Large intestine (tissue), 3 donors: ENCODE results near the gene SMIM21. TPM values are rescaled to one million over a fixed set of nuclear protein-coding genes. Genes with fewer than 3 reads are reported as not detected.

Source experiments
- DNase-seq, 2 donors: peaks; one replicate each; pipeline versions ENCODE4 v3.0.0 to v3.0.0-alpha.2; 2013
- H3K27ac ChIP-seq: one replicate; pipeline ENCODE4 v1.5.1; 2013; ENCODE audit warnings: low read length
- H3K27me3 ChIP-seq: 2 replicates; pipeline ENCODE4 v1.6.1; 2013; ENCODE audit warnings: low read length; ENCODE audit not compliant: control insufficient read depth, insufficient read depth
- H3K36me3 ChIP-seq: 2 replicates; pipeline ENCODE4 v1.6.1; 2013; ENCODE audit warnings: low read length; ENCODE audit not compliant: control insufficient read depth, insufficient read depth
- H3K4me1 ChIP-seq: one replicate; pipeline ENCODE4 v1.6.1; 2013; ENCODE audit warnings: low read length; ENCODE audit not compliant: control insufficient read depth, insufficient read depth
- H3K4me3 ChIP-seq: one replicate; pipeline ENCODE4 v1.5.1; 2013; ENCODE audit warnings: low read length
- H3K9me3 ChIP-seq: one replicate; pipeline ENCODE4 v1.6.1; 2013; ENCODE audit warnings: mild to moderate bottlenecking, low read depth, low read length, moderate library complexity; ENCODE audit not compliant: control insufficient read depth
- WGBS: methylation state at CpG from one replicate; pipeline ENCODE4 v1.1.5; 2013; ENCODE audit warnings: low lambda C conversion rate; ENCODE audit not compliant: insufficient coverage; 5-methylcytosine and 5-hydroxymethylcytosine counted together
- polyA plus RNA-seq: library from polyadenylated mRNA; unstranded; fragments of 120-200 nt; gene quantifications from one replicate; pipeline ENCODE4 v1.2.1, GENCODE V29; 2013

Gene SMIM21
- polyA plus RNA-seq, 1 donor: not detected

- Histone ChIP-seq H3K4me3 (no peak overlapping the region), H3K9me3 (peaks cover 3% of the 10 kb centered on the region), H3K36me3 (no peaks in the 10 kb centered on the region), H3K27ac (no peak overlapping the region), H3K27me3 (no peaks in the 10 kb centered on the region), H3K4me1 (no peaks in the 10 kb centered on the region)
- DNase-seq: no peak
- 53% methylated on average over 2 of the region's 2 CpGs for WGBS
Observed at GRCh38 chr18:75377258-75377657, 50.2 kb downstream of the SMIM21 start.

- no peaks in the 10 kb centered on the region for H3K4me1 ChIP-seq
- no peak overlapping the region for H3K27ac ChIP-seq
- H3K4me3 ChIP-seq: no peak overlapping the region
- H3K36me3 ChIP-seq: no peaks in the 10 kb centered on the region
- no peaks in the 10 kb centered on the region for H3K27me3 ChIP-seq
- 100% methylated on average over 2 of the region's 3 CpGs for WGBS
- no peak for DNase-seq
- peaks cover 3% of the 10 kb centered on the region for H3K9me3 ChIP-seq
Observed at GRCh38 chr18:75376004-75376403, 51.5 kb downstream of the SMIM21 start.

- WGBS: 80% methylated on average over 1 of the region's 6 CpGs
- Histone ChIP-seq H3K4me1 (no peaks in the 10 kb centered on the region), H3K36me3 (no peaks in the 10 kb centered on the region), H3K4me3 (no peak overlapping the region), H3K9me3 (peaks cover 3% of the 10 kb centered on the region), H3K27me3 (no peaks in the 10 kb centered on the region), H3K27ac (no peak overlapping the region)
- DNase-seq: no peak
Observed at GRCh38 chr18:75375341-75375740, 52.2 kb downstream of the SMIM21 start.

GRCh38 chr18:75374466-75374865, 53.0 kb downstream of the SMIM21 start:
- Histone ChIP-seq H3K27ac (no peak overlapping the region), H3K36me3 (no peaks in the 10 kb centered on the region), H3K4me3 (no peak overlapping the region), H3K9me3 (peaks cover 3% of the 10 kb centered on the region), H3K4me1 (no peaks in the 10 kb centered on the region), H3K27me3 (no peaks in the 10 kb centered on the region)
- no peak for DNase-seq
- WGBS: 80% methylated on average over 1 of the region's 6 CpGs

GRCh38 chr18:75369026-75369721, 58.3 kb downstream of the SMIM21 start:
- Histone ChIP-seq H3K9me3 (peaks cover 3% of the 10 kb centered on the region), H3K27ac (no peak overlapping the region), H3K36me3 (no peaks in the 10 kb centered on the region), H3K4me3 (no peak overlapping the region), H3K4me1 (no peaks in the 10 kb centered on the region), H3K27me3 (no peaks in the 10 kb centered on the region)
- DNase-seq: no peak
- no CpG with 5 or more reads among the region's 17 CpGs for WGBS

- Histone ChIP-seq H3K27ac (no peak overlapping the region), H3K9me3 (no peaks in the 10 kb centered on the region), H3K4me3 (no peak overlapping the region), H3K4me1 (peaks cover 4% of the 10 kb centered on the region), H3K27me3 (no peaks in the 10 kb centered on the region), H3K36me3 (no peaks in the 10 kb centered on the region)
- WGBS: 67% methylated on average over 1 of the region's 1 CpG
- DNase-seq: no peak
Observed at GRCh38 chr18:75365837-75366236, 61.7 kb downstream of the SMIM21 start.

- peaks cover 4% of the 10 kb centered on the region for H3K4me1 ChIP-seq
- no peak overlapping the region for H3K27ac ChIP-seq
- no peaks in the 10 kb centered on the region for H3K36me3 ChIP-seq
- H3K9me3 ChIP-seq: no peaks in the 10 kb centered on the region
- no peaks in the 10 kb centered on the region for H3K27me3 ChIP-seq
- WGBS: 100% methylated on average over 1 of the region's 7 CpGs
- DNase-seq: no peak
- no peak overlapping the region for H3K4me3 ChIP-seq
Observed at GRCh38 chr18:75365254-75365629, 62.3 kb downstream of the SMIM21 start.

- Histone ChIP-seq H3K9me3 (no peaks in the 10 kb centered on the region), H3K27me3 (peaks cover 2% of the 10 kb centered on the region), H3K4me3 (no peak overlapping the region), H3K36me3 (no peaks in the 10 kb centered on the region), H3K4me1 (peaks cover 4% of the 10 kb centered on the region), H3K27ac (no peak overlapping the region)
- DNase-seq: peak; percentile 18 to 25
- 86% methylated on average over 1 of the region's 13 CpGs for WGBS
Observed at GRCh38 chr18:75364512-75365253, 62.8 kb downstream of the SMIM21 start.

- no peak for DNase-seq
- Histone ChIP-seq H3K36me3 (no peaks in the 10 kb centered on the region), H3K4me1 (peaks cover 4% of the 10 kb centered on the region), H3K9me3 (no peaks in the 10 kb centered on the region), H3K27me3 (peaks cover 4% of the 10 kb centered on the region), H3K27ac (no peak overlapping the region), H3K4me3 (no peak overlapping the region)
- 92% methylated on average over 8 of the region's 13 CpGs for WGBS
Observed at GRCh38 chr18:75363446-75364225, 63.9 kb downstream of the SMIM21 start.

- H3K36me3 ChIP-seq: no peaks in the 10 kb centered on the region
- WGBS: no CpG with 5 or more reads among the region's 13 CpGs
- no peak overlapping the region for H3K27ac ChIP-seq
- H3K27me3 ChIP-seq: peaks cover 4% of the 10 kb centered on the region
- H3K9me3 ChIP-seq: no peaks in the 10 kb centered on the region
- DNase-seq: no peak
- H3K4me3 ChIP-seq: no peak overlapping the region
- H3K4me1 ChIP-seq: peaks cover 4% of the 10 kb centered on the region
Observed at GRCh38 chr18:75362435-75362834, 65.1 kb downstream of the SMIM21 start.
